ENCODE data around the gene TUBB2A. TPM values are rescaled to one million over a fixed set of nuclear protein-coding genes. Genes with fewer than 3 reads are reported as not detected.

TUBB2A gene
- total and polyA plus RNA-seq, 2 of the 13 experiments (the other 11 are each of a cell fraction or from before 2014, with no cell fraction given): 35.3 to 106 TPM

GRCh38 chr6:3157131-3157933, at the start of gene TUBB2A (continued):
- no peak for TF ChIP-seq LCORL (IDR thresholded peaks at IDR 0.05)
- peak; percentile 49; the same call in 1 of the 2 replicates for TF ChIP-seq LCORL (CRISPR knock-in tag; IDR thresholded peaks at IDR 0.05)
- no peak for TF ChIP-seq ZNF781 (CRISPR knock-in tag; IDR thresholded peaks at IDR 0.05; ENCODE audit: borderline replicate concordance, not compliant biosample characterization)
- TF ChIP-seq RERE (CRISPR knock-in tag; IDR thresholded peaks at IDR 0.05; ENCODE audit: low read depth): 0 out of 2 replicates have a peak, but pooled peaks have one; percentile 31
- no peak; the same call in 1 of the 2 replicates for TF ChIP-seq ZNF841 (CRISPR knock-in tag; IDR thresholded peaks at IDR 0.05; ENCODE audit: borderline replicate concordance)
- TF ChIP-seq ZNF550 (CRISPR knock-in tag; IDR thresholded peaks at IDR 0.05; ENCODE audit: borderline replicate concordance): no peak
- TF ChIP-seq, protein P1, sequence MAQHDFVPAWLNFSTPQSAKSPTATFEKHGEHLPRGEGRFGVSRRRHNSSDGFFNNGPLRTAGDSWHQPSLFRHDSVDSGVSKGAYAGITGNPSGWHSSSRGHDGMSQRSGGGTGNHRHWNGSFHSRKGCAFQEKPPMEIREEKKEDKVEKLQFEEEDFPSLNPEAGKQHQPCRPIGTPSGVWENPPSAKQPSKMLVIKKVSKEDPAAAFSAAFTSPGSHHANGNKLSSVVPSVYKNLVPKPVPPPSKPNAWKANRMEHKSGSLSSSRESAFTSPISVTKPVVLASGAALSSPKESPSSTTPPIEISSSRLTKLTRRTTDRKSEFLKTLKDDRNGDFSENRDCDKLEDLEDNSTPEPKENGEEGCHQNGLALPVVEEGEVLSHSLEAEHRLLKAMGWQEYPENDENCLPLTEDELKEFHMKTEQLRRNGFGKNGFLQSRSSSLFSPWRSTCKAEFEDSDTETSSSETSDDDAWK (CRISPR knock-in tag; IDR thresholded peaks at IDR 0.05): no peak
- no peak; the same call in 1 of the 2 replicates for TF ChIP-seq HMG20A (CRISPR knock-in tag; IDR thresholded peaks at IDR 0.05; ENCODE audit: borderline replicate concordance)
- peak; percentile 18; the same call in 1 of the 2 replicates for TF ChIP-seq ZSCAN22 (CRISPR knock-in tag; IDR thresholded peaks at IDR 0.05)
- peak; percentile 57 for TF ChIP-seq ZNF549 (CRISPR knock-in tag; IDR thresholded peaks at IDR 0.05)
- peak; percentile 85 for TF ChIP-seq KDM2A (CRISPR knock-in tag; IDR thresholded peaks at IDR 0.05; ENCODE audit: borderline replicate concordance, low read depth)
- peak; percentile 74; the same call in 1 of the 2 replicates for TF ChIP-seq HOXD1 (CRISPR knock-in tag; IDR thresholded peaks at IDR 0.05)
- peak; percentile 44; the same call in 1 of the 2 replicates for TF ChIP-seq PRMT3 (CRISPR knock-in tag; IDR thresholded peaks at IDR 0.05; ENCODE audit: borderline replicate concordance, low read depth)
- TF ChIP-seq GABPB1 (CRISPR knock-in tag; IDR thresholded peaks at IDR 0.05): peak; percentile 77
- peak; percentile 60; the same call in 1 of the 2 replicates for TF ChIP-seq NFKB2 (CRISPR knock-in tag; IDR thresholded peaks at IDR 0.05; ENCODE audit: borderline replicate concordance)
- TF ChIP-seq ATAD3A (CRISPR knock-in tag; IDR thresholded peaks at IDR 0.05): no peak
- TF ChIP-seq, protein P2, sequence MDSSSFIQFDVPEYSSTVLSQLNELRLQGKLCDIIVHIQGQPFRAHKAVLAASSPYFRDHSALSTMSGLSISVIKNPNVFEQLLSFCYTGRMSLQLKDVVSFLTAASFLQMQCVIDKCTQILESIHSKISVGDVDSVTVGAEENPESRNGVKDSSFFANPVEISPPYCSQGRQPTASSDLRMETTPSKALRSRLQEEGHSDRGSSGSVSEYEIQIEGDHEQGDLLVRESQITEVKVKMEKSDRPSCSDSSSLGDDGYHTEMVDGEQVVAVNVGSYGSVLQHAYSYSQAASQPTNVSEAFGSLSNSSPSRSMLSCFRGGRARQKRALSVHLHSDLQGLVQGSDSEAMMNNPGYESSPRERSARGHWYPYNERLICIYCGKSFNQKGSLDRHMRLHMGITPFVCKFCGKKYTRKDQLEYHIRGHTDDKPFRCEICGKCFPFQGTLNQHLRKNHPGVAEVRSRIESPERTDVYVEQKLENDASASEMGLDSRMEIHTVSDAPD (CRISPR knock-in tag; IDR thresholded peaks at IDR 0.05): no peak
- no peak for TF ChIP-seq HNRNPK (IDR thresholded peaks at IDR 0.05; ENCODE audit: low read depth, low read length, poor library complexity, severe bottlenecking)
- peak; percentile 74 for TF ChIP-seq ATF3 (CRISPR knock-in tag; IDR thresholded peaks at IDR 0.05)
- TF ChIP-seq ZNF274 (CRISPR knock-in tag; IDR thresholded peaks at IDR 0.05): no peak
- no peak for TF ChIP-seq STAT5B (CRISPR knock-in tag; IDR thresholded peaks at IDR 0.05)
- TF ChIP-seq ZNF572 (CRISPR knock-in tag; IDR thresholded peaks at IDR 0.05): no peak

Data from HepG2 (cell line).